Smooth muscle cell (in vitro differentiated cells): ENCODE measurements around the gene SCYL2. TPM values are rescaled to one million over a fixed set of nuclear protein-coding genes. Genes with fewer than 3 reads are reported as not detected.
"Not testable (repeated sequence)": the region's sequence is repeated elsewhere in the genome, so short reads cannot be mapped to it uniquely, and the experiment has no call there.

Experiments used
- DNase-seq: peaks from one replicate; lab custom pipeline; 2025; ENCODE audit not compliant: unreplicated experiment; lab: John Stamatoyannopoulos, UW
- H2AFZ ChIP-seq: fragments of 200-600 bp; sonication (generic); 2 replicates; pipeline ENCODE4 v1.6.0; 2016; ENCODE audit warnings: antibody characterized with exemption, low read depth, mild to moderate bottlenecking
- H3F3A ChIP-seq: fragments of 200-600 bp; sonication (generic); 2 replicates; pipeline ENCODE4 v1.6.0; 2017; ENCODE audit warnings: antibody characterized with exemption, low read depth
- H3K27ac ChIP-seq: fragments of 200-600 bp; sonication (generic); 2 replicates; pipeline ENCODE4 v1.5.1; 2016; ENCODE audit warnings: low read depth, mild to moderate bottlenecking
- H3K27me3 ChIP-seq: fragments of 200-600 bp; sonication (generic); 2 replicates; pipeline ENCODE4 v1.6.1; 2016; ENCODE audit warnings: low read depth, mild to moderate bottlenecking
- H3K36me3 ChIP-seq: fragments of 200-600 bp; sonication (generic); 2 replicates; pipeline ENCODE4 v1.5.1; 2016; ENCODE audit warnings: low read depth
- H3K4me1 ChIP-seq: fragments of 200-600 bp; sonication (generic); 2 replicates; pipeline ENCODE4 v1.5.1; 2016; ENCODE audit warnings: low read depth
- H3K4me2 ChIP-seq: fragments of 200-600 bp; sonication (generic); 2 replicates; pipeline ENCODE4 v1.6.0; 2016; ENCODE audit warnings: mild to moderate bottlenecking
- H3K4me3 ChIP-seq: fragments of 200-600 bp; sonication (generic); 2 replicates; pipeline ENCODE4 v1.5.1; 2016; ENCODE audit warnings: mild to moderate bottlenecking
- H3K79me2 ChIP-seq: fragments of 200-600 bp; sonication (generic); 2 replicates; pipeline ENCODE4 v1.6.0; 2016; ENCODE audit warnings: low read depth, mild to moderate bottlenecking
- H3K9ac ChIP-seq: fragments of 200-600 bp; sonication (generic); 2 replicates; pipeline ENCODE4 v1.6.0; 2016; ENCODE audit warnings: low read depth
- H3K9me3 ChIP-seq: fragments of 200-600 bp; sonication (generic); replicated peaks from 2 replicates; pipeline ENCODE4 v1.5.1; 2016; ENCODE audit warnings: low read depth
- H4K20me1 ChIP-seq: fragments of 200-600 bp; sonication (generic); 2 replicates; pipeline ENCODE4 v1.6.0; 2016; ENCODE audit warnings: low read depth
- CTCF ChIP-seq: fragments of 200-600 bp; sonication (generic); IDR thresholded peaks from 2 replicates; pipeline ENCODE4 v1.5.1; 2017; ENCODE audit warnings: borderline replicate concordance, mild to moderate bottlenecking, antibody characterized with exemption; ENCODE audit not compliant: insufficient read depth, poor library complexity, severe bottlenecking
- WGBS: methylation state at CpG from one replicate; pipeline ENCODE4 v1.1.7; 2016; ENCODE audit warnings: low lambda C conversion rate; 5-methylcytosine and 5-hydroxymethylcytosine counted together
- polyA plus RNA-seq: library from polyadenylated mRNA; unstranded; fragments of >200 nt; fragmentation: Nextera tagmentation; extraction: Ambion mirVana; gene quantifications from 2 replicates; pipeline ENCODE4 v1.2.1, GENCODE V29; 2016
- total RNA-seq: library from RNA; depleted of rRNA; stranded (reverse); fragments of >200 nt; gene quantifications from 2 replicates; pipeline ENCODE4 v1.2.3, GENCODE V29; 2014

SCYL2 gene
- total RNA-seq (105 and 123 TPM in 2 replicates), polyA plus RNA-seq (20.4 and 24.3 TPM in 2 replicates)

DNA sequence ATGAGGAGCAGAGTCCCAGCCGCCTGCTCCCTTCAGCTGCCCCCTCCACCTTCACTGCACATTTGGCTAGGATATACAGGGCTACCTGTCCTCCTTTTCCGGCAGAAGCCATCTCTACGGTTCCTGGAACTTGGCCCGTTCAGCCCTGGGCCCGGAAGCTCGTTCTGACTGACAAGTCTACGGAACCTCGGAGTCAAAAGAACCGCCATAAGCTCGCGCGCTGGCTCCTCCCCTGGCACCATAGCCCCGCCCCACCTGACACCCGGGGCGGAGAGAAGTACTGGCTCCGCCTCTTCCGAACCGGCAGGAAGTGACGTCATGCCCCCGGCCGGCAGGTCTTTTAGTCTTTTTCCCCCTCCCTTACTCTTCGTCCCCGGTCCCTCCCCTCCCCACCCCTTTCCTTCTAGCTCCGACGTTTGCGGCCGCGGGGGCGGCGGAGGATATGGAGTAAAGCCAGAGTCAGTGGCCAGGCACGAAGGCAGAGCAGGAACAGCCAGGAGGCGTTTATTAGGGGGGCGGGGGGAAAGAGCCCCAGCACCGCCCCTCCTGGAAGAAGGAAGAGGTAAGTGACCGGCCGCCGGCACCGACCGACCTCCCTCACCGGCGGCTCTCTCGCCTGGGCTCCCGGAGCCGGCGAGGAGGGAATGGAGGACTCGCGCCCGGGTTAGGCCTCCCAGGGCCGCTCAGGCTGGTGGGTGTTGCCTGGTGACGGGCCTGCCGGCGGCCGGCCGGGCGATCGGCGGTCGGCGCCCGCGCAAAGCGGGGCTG, at the start of gene SCYL2, which contains the start of gene DEPDC4:
TSS of gene SCYL2 (plus strand) at position 343 of the 768 bp plus-strand sequence. CDS start 15,794 bp downstream, outside the sequence.
TSS of gene DEPDC4 (minus strand) at position 245 of the 768 bp plus-strand sequence. CDS start at position 242, 3 bp downstream.
- H3K9me3 ChIP-seq: no peaks in the 10 kb centered on the region
- peak within 1 kb of the TSS; percentile 93 for H3K4me2 ChIP-seq
- H4K20me1 ChIP-seq: peaks cover 37% of the 10 kb centered on the region
- H3F3A ChIP-seq: no peaks in the 10 kb centered on the region
- peak within 1 kb of the TSS; percentile 92 for H3K4me3 ChIP-seq
- peaks cover 15% of the 10 kb centered on the region for H3K4me1 ChIP-seq
- peak within 1 kb of the TSS; percentile 98 for H3K27ac ChIP-seq
- 2% methylated on average over 53 of the region's 62 CpGs for WGBS
- H3K27me3 ChIP-seq: no peaks in the 10 kb centered on the region
- H3K79me2 ChIP-seq: peaks cover 44% of the 10 kb centered on the region
- H3K9ac ChIP-seq: peak within 1 kb of the TSS; percentile 99
- TF ChIP-seq CTCF: no peak
- H2AFZ ChIP-seq: peak within 1 kb of the TSS; percentile 90
- DNase-seq: peak; percentile 94
- no peaks in the 10 kb centered on the region for H3K36me3 ChIP-seq

DNA sequence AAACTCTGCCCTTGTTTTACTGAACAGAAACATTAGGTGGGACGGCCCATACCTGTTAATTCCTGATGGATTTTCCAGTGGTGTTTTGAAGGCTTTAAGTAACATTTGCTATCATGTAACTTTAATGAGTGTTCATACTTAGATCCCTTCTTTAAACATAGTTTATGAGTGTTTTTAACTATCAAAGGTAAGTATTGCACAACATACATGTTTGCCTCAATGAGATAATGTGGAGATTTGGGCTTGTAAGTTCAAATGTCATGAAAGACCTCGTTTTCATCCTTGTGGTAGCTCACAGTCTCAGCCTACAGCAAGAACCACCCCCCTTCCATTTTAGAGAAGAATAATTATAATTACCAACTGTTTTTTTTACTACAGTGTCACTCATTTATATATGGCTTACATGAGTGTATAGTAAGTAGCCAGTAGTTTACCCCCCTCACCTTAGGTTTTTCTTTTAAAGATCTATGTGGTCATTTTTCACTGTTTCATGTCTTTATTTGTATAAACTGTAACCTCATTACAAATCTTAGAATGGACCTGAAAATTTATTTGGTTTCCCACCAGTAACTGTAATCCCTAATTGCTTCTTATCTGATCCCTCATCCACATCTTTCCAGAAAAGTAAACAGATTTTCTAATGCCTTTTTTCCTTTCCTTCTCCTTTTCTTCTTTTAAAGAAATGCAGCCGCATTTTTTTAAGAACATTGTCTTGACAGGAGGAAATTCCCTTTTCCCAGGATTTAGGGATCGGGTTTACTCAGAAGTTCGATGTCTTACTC, 47.5 kb upstream of the SCYL2 start:
- Histone ChIP-seq H3K4me2 (no peak overlapping the region), H3F3A (no peaks in the 10 kb centered on the region), H2AFZ (no peak overlapping the region), H3K36me3 (peaks cover 22% of the 10 kb centered on the region), H4K20me1 (no peaks in the 10 kb centered on the region), H3K9ac (no peak overlapping the region), H3K4me1 (no peaks in the 10 kb centered on the region), H3K79me2 (no peaks in the 10 kb centered on the region), H3K27me3 (no peaks in the 10 kb centered on the region), H3K9me3 (no peaks in the 10 kb centered on the region), H3K4me3 (no peak overlapping the region), H3K27ac (no peak overlapping the region)
- no peak for TF ChIP-seq CTCF
- no peak for DNase-seq
- WGBS: 92% methylated on average over 5 of the region's 5 CpGs

- Histone ChIP-seq H3K4me2 (no peak overlapping the region), H3K36me3 (peaks cover 19% of the 10 kb centered on the region), H3K9ac (no peak overlapping the region), H3K27me3 (no peaks in the 10 kb centered on the region), H3K9me3 (no peaks in the 10 kb centered on the region), H3K4me1 (no peaks in the 10 kb centered on the region), H2AFZ (no peak overlapping the region), H3K27ac (no peak overlapping the region), H4K20me1 (no peaks in the 10 kb centered on the region), H3K79me2 (no peaks in the 10 kb centered on the region), H3K4me3 (no peak overlapping the region), H3F3A (no peaks in the 10 kb centered on the region)
- WGBS: 91% methylated on average over 3 of the region's 3 CpGs
- no peak for DNase-seq
- no peak for TF ChIP-seq CTCF
Observed at GRCh38 chr12:100221523-100221922, 45.5 kb upstream of the SCYL2 start.

DNA sequence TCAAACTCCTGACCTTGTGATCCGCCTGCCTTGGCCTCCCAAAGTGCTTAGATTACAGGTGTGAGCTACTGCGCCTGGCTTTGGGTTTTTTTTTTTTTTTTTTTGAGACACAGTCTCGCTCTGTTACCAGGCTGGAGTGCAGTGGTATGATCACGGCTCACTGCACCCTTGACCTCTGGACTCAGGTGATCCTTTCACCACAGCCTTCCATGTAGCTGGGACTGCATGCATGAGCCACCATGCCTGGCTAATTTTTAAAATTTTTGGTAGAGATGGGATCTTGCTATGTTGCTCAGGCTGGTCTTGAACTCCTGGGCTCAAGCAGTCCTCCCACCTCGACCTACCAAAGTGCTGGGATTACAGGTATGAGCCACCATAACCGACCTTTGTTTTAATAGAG, 44.8 kb upstream of the SCYL2 start:
- not testable (repeated sequence) for H3K9me3 ChIP-seq, H3K9ac ChIP-seq, H3K79me2 ChIP-seq, H3K4me2 ChIP-seq, H3F3A ChIP-seq, H2AFZ ChIP-seq, H3K4me1 ChIP-seq, H3K27me3 ChIP-seq, H4K20me1 ChIP-seq, H3K27ac ChIP-seq, H3K4me3 ChIP-seq, DNase-seq
- WGBS: 96% methylated on average over 6 of the region's 6 CpGs
- peaks cover 19% of the 10 kb centered on the region for H3K36me3 ChIP-seq
